HG03520 (cell line): Measurements from ENCODE around the gene MLYCD.
"Not testable (repeated sequence)": the region's sequence is repeated elsewhere in the genome, so short reads cannot be mapped to it uniquely, and the experiment has no call there.

Source experiments
- ATAC-seq: cut with Tn5 transposase; IDR thresholded peaks from one replicate; pipeline ENCODE4 v1.9.1; 2021; ENCODE audit warnings: mild to moderate bottlenecking, moderate library complexity; ENCODE audit not compliant: unreplicated experiment

The MLYCD gene

GRCh38 chr16:83939266-83939855, 40.4 kb downstream of the MLYCD start:
- ATAC-seq, result no peak

- ATAC-seq, result no peak
Measured at GRCh38 chr16:83940119-83940518, 41.2 kb downstream of the MLYCD start.

GRCh38 chr16:83940630-83941378, 41.9 kb downstream of the MLYCD start:
- ATAC-seq, result no peak

- ATAC-seq, result not testable (repeated sequence)
Measured at GRCh38 chr16:83941546-83941945, 42.6 kb downstream of the MLYCD start.

GRCh38 chr16:83942074-83942473, 43.2 kb downstream of the MLYCD start:
- ATAC-seq, result no peak

GRCh38 chr16:83942815-83943515, 44.0 kb downstream of the MLYCD start:
- ATAC-seq, result no peak

GRCh38 chr16:83943516-83944050, 44.7 kb downstream of the MLYCD start:
- no peak for ATAC-seq

GRCh38 chr16:83945587-83945986, 46.7 kb downstream of the MLYCD start:
- no peak for ATAC-seq

- ATAC-seq, result no peak
Measured at GRCh38 chr16:83946154-83946780, 47.4 kb downstream of the MLYCD start.

GRCh38 chr16:83946781-83947566, 48.1 kb downstream of the MLYCD start:
- no peak for ATAC-seq

- ATAC-seq, result no peak
Measured at GRCh38 chr16:83947642-83948234, 48.8 kb downstream of the MLYCD start.

GRCh38 chr16:83948914-83949723, 50.2 kb downstream of the MLYCD start:
- ATAC-seq, result no peak

- no peak for ATAC-seq
Measured at GRCh38 chr16:83949724-83950001, 50.7 kb downstream of the MLYCD start.

GRCh38 chr16:83950862-83951399, 52.0 kb downstream of the MLYCD start:
- ATAC-seq, result not testable (repeated sequence)

GRCh38 chr16:83951544-83951943, 52.6 kb downstream of the MLYCD start:
- no peak for ATAC-seq

- ATAC-seq, result no peak
Measured at GRCh38 chr16:83952587-83952939, 53.6 kb downstream of the MLYCD start.

GRCh38 chr16:83952940-83953795, 54.3 kb downstream of the MLYCD start, which contains the start of gene OSGIN1:
OSGIN1 (plus strand) TSS chr16:83953240; CDS start chr16:83957672, 4,432 bp downstream.
- no peak for ATAC-seq
